Endometrial microvascular endothelial cells (primary cell): ENCODE measurements around the gene VEGFD. TPM values are rescaled to one million over a fixed set of nuclear protein-coding genes. Genes with fewer than 3 reads are reported as not detected.
"Not testable (repeated sequence)": the region's sequence is repeated elsewhere in the genome, so short reads cannot be mapped to it uniquely, and the experiment has no call there.

Source experiments
- in situ Hi-C: cut with HindIII; loops from 2 replicates; pipeline ENCODE4 v1.10.0; 2017; ENCODE audit warnings: low sequenced_read_pairs, low pct_unique_long_range_greater_than_20kb; ENCODE audit errors: inconsistent ontology term
- total RNA-seq: library from RNA; depleted of rRNA; stranded (reverse); fragments of >200 nt; gene quantifications from one replicate; pipeline ENCODE4 v1.2.3, GENCODE V29; 2015; ENCODE audit errors: inconsistent ontology term

Gene VEGFD
- total RNA-seq, 1 donor from 2014 or later: not detected

DNA sequence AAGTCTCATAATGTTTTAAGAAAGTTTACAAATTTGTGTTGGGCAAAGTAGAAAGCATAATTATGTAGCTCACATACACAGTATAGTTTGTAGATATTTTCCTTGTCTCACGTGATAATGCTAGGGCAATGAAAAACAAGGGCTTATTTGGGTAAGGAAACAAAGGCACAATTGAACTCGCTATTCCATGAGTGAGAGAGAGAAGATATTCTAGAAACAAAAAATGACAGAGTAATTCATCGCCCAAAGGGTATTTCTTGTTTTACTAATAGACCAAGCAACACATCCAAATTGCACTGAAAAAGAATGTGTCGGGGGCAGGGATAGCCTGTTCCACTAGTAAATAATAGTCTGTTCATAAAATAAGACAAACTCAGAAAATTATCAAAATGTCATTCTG lies 65.1 kb downstream of the VEGFD start:
- in situ Hi-C loops: no loop called here

GRCh38 chrX:15315509-15315908 lies 68.7 kb downstream of the VEGFD start, which contains the start of gene ASB11:
TSS of gene ASB11 (minus strand) at chrX:15315640. CDS start at chrX:15315605, 35 bp downstream.
- in situ Hi-C loops: no loop called here

GRCh38 chrX:15314472-15314871 lies 69.7 kb downstream of the VEGFD start:
- in situ Hi-C loops: no loop called here

DNA sequence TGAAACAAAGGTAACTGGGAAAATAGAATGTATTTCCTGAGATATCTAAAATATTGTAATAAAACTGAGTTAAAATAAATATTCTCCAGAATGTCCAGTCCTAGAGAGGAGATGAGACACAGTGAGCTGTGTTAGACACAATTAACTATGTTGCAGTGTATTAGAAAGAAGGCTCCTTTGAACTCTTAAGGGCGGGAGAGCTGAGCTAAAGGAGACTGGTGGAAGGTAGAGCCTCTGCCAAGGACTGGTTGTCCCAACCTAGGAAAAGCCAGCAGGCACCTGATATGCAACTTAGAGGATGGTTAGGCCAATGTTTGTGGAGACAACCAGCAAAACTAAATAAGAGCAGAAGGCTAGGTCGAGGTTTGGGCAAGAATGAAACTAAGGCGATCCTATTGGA lies 73.1 kb downstream of the VEGFD start:
- in situ Hi-C loops: no loop called here

DNA sequence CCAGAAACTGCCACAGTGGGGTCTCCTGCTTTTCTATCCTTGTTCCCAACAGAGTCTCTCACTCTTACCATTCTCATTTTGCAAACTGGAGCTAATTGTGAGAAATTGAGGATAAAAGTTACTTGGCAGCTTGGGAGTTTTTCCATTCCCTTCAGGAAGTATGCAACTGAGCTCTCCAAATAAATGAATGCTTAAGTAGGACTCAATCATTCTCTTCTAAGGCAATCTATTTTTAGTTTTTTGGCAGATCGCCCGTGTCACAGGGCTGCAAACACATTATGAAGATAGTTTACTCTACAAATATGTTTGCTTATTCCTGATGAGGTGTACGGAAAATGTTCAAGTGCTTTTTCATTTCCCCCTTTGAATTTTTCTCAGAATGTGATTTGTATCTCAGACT lies 74.1 kb downstream of the VEGFD start:
- in situ Hi-C loops: no loop called here

GRCh38 chrX:15305899-15306298 lies 78.3 kb downstream of the VEGFD start:
- in situ Hi-C loops: not testable (repeated sequence)

- in situ Hi-C loops: no loop called here
These were observed 82.3 kb downstream of the VEGFD start for GRCh38 chrX:15301924-15302323.

- in situ Hi-C loops: no loop called here
These were observed 84.0 kb downstream of the VEGFD start for GRCh38 chrX:15299941-15300851.

- in situ Hi-C loops: no loop called here
These were observed 85.4 kb downstream of the VEGFD start for GRCh38 chrX:15298780-15299179.

DNA sequence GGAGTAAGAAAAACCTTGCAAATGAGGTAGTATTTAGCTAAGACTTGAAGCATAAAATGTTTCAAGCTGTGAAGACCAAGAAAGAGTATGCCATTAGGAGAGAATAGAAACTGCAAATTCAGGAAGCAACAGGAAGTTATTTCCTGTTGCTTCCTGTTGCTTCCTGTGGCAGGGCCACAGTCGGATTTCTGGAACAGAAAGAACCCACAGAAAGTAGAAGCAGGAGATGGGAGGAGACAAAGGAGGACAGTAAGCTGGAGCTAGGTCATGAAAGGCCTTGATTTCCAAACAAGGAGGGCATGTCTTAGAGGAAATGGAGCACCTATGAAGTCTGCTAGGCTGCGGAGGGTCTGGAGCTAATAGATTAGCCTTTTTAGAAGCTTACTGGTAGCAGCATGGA lies 86.0 kb downstream of the VEGFD start:
- in situ Hi-C loops: no loop called here

Other genes starting within 250 kb of the VEGFD start
- gene ASB9, start 114.3 kb downstream of the VEGFD start, total RNA-seq: 43.8 TPM
- not detected for gene ASB11, start 68.8 kb downstream of the VEGFD start, total RNA-seq
- gene PIGA, start 48.9 kb downstream of the VEGFD start, total RNA-seq: 7.5 TPM
- 121 TPM for gene PIR, start 108.9 kb upstream of the VEGFD start, total RNA-seq
- gene BMX, start 116.4 kb upstream of the VEGFD start, total RNA-seq: 20.4 TPM
- gene ACE2, start 216.5 kb upstream of the VEGFD start, total RNA-seq: not detected